ENCODE measurements around the gene SOX9.

SOX9 gene

DNA sequence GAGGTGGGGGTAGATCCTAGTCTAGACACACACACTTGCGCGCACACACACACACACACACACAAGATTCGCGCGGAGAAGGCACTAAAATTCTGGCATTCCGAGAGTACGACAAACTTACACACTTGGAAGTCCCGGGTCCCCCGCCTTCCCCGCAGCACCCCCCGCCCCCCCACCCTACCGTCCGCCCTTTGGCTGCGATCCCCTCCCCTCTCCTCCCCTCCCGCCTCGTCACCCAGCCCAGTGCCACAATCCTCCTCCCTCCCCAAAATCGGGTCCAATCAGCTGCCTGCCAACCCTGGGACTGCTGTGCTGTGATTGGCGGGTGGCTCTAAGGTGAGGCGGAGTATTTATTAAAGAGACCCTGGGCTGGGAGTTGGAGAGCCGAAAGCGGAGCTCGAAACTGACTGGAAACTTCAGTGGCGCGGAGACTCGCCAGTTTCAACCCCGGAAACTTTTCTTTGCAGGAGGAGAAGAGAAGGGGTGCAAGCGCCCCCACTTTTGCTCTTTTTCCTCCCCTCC lies at the start of gene SOX9:
Gene SOX9 (plus strand): TSS at position 379 of the 522 bp plus-strand sequence. CDS start 372 bp downstream, outside the sequence.
- peaks cover 6% of the 10 kb centered on the region for H3K9me3 Mint-ChIP-seq
- H3K36me3 Mint-ChIP-seq (ENCODE audit: low read depth): peaks cover 8% of the 10 kb centered on the region
- H3K4me3 Mint-ChIP-seq: no peak within 1 kb of the TSS
- no peak within 1 kb of the TSS for H3K27ac Mint-ChIP-seq
- peaks cover 74% of the 10 kb centered on the region for H3K27me3 Mint-ChIP-seq
- H3K4me1 Mint-ChIP-seq: peaks cover 15% of the 10 kb centered on the region
- ATAC-seq (no peak), DNase-seq (no peak)

DNA sequence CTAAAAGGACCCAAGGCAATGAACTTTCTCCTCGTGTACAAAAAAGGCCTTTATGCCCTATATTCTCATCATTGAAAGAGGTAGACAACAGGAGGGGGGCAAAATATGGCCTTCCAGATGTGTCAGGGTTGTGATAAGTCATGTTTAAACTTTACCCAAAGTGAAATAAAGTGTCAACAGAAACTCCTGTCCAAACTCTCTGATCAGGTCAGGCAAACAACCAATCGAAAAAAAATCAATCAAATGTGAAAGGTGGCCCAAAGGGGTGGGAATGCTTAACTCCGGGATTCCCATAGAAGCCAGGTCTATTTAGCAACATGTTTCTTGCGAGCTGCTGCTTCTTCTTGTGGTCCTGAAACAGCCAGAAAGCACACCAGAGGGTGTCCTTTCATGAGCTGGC lies 49.5 kb upstream of the SOX9 start:
- Mint-ChIP-seq H3K4me1 (no peaks in the 10 kb centered on the region), H3K27me3 (no peaks in the 10 kb centered on the region), H3K9me3 (peaks cover 2% of the 10 kb centered on the region), H3K36me3 (ENCODE audit: low read depth) (no peaks in the 10 kb centered on the region), H3K4me3 (no peak overlapping the region), H3K27ac (no peak overlapping the region)
- no peak for ATAC-seq
- no peak for DNase-seq

DNA sequence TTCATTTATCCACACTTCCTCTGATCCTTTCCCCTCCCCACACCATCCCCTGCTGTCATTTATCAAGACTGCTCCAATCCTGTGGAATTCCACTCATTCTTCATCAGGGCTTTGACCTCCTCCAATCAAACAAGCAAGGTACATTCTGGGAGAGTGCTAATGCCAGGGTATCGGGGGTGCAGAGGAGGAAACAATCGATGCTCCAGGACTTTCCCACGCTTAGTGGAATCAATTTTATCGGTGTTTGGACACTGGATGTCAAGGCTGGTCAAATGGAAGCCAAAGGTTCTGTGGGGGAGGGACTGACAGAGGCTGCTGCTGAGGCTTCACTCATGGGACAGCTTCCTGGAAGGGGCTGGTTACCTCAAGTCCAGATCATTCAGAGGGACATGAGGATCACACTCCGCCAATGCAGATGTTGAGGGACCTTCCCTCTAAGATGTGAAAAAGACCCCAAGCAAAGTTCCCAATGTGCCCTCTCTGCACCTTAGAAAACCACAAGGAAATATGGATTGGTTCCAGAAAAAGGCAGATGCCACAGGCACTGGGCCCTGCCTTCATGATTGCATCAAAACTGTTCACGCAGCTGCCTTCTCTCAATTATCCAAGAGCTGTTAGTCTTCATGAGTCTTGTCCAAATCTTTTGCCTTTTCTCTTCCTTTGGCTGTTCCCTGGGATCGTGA lies 44.7 kb upstream of the SOX9 start:
- ATAC-seq (no peak), DNase-seq (no peak)
- Mint-ChIP-seq H3K27me3 (no peaks in the 10 kb centered on the region), H3K27ac (no peak overlapping the region), H3K4me3 (no peak overlapping the region), H3K9me3 (peaks cover 13% of the 10 kb centered on the region), H3K4me1 (no peaks in the 10 kb centered on the region), H3K36me3 (ENCODE audit: low read depth) (no peaks in the 10 kb centered on the region)

DNA sequence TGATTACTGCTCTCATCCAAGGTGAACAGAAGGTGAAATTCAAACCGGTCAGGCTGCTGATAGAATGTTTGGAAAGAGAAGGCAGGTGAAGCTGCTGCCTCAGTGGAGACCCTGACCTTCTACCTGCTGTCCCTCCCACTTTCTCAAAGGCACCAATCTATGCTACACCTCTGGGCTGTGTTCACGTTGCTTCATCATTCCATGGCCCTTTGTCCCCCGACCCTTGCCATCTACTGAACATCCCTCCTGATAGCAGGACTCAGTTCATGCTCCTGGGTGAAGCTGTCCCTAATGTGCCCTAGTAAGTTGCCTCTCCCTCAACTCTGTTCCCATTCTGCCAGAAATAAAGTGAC lies 44.2 kb upstream of the SOX9 start:
- no peaks in the 10 kb centered on the region for H3K36me3 Mint-ChIP-seq (ENCODE audit: low read depth)
- no peak for ATAC-seq
- DNase-seq: no peak
- H3K4me1 Mint-ChIP-seq: no peaks in the 10 kb centered on the region
- H3K4me3 Mint-ChIP-seq: no peak overlapping the region
- no peaks in the 10 kb centered on the region for H3K27me3 Mint-ChIP-seq
- H3K9me3 Mint-ChIP-seq: peaks cover 13% of the 10 kb centered on the region
- no peak overlapping the region for H3K27ac Mint-ChIP-seq

DNA sequence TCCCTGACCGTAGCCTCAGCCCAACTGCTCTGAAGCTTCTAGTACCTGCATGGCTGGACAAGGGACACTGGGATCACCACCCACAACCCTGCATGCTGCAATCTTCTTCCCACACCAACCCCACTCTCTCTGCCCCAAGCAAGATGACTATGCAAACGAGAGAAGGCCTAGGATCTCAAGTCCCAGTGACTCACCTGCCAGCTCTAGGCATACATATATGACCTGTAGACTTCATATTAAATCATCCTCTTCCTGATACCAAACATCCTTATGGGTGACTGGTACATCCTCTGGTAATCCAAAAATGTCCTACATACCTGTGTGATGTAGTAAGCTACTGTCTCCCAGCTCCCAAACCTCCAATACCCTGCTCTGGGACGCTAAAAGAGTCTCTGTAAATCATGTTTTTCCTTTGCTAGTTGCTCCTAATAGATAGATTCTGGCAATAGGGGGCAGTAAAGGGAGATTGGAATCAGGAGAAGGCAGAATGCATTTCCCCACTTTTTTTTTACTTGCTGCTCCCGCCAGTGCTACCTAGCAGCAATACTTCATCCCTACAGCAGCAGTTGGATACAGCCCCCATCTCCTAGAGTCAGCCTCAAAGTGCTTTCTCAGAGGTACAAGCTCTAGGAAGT lies 43.4 kb upstream of the SOX9 start:
- Mint-ChIP-seq H3K27ac (no peak overlapping the region), H3K36me3 (ENCODE audit: low read depth) (no peaks in the 10 kb centered on the region), H3K4me3 (no peak overlapping the region), H3K9me3 (peaks cover 13% of the 10 kb centered on the region), H3K27me3 (no peaks in the 10 kb centered on the region), H3K4me1 (no peaks in the 10 kb centered on the region)
- DNase-seq (no peak), ATAC-seq (no peak)

DNA sequence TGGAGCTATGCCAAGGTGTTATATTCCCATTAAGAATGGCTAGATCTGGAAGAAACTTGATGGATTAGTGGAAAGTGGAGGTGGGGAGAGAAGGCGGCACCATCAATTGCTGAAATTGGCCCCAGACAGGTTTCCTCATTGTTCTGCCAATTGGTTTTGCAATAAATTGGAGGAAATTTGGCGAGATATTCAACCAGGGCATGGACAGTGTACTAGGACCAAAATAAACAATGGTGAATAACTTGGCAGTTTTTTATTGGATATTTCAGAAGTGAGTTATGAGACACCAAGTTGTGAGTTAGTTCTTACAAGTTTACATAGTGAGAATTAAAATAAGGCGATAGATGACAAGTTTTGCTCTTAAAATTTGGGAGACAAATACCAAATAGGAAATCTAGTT lies 41.1 kb upstream of the SOX9 start:
- ATAC-seq (no peak), DNase-seq (no peak)
- Mint-ChIP-seq H3K4me3 (no peak overlapping the region), H3K27ac (no peak overlapping the region), H3K9me3 (peaks cover 13% of the 10 kb centered on the region), H3K4me1 (no peaks in the 10 kb centered on the region), H3K27me3 (no peaks in the 10 kb centered on the region), H3K36me3 (ENCODE audit: low read depth) (no peaks in the 10 kb centered on the region)

DNA sequence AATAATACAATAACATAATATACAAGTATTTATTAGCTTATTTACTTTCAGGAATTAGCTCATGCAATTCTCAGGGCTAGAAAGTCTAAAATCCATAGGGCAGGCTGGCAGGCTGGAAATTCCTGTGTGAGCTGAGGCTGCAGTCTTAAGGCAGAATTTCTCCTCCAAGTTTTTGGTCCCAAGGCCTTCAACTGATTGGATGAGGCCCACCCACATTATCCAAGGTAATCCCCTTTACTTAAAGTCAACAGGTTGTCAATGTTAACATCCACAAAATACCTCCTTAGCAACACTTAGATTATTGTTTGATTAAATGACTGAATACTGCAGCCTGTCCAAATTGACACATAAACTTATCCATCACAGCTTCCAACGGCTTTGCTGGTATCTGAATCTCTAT lies 32.9 kb upstream of the SOX9 start:
- H3K9me3 Mint-ChIP-seq: no peaks in the 10 kb centered on the region
- H3K27ac Mint-ChIP-seq: no peak overlapping the region
- H3K36me3 Mint-ChIP-seq (ENCODE audit: low read depth): no peaks in the 10 kb centered on the region
- no peaks in the 10 kb centered on the region for H3K27me3 Mint-ChIP-seq
- no peak for ATAC-seq
- no peaks in the 10 kb centered on the region for H3K4me1 Mint-ChIP-seq
- no peak overlapping the region for H3K4me3 Mint-ChIP-seq
- DNase-seq: no peak

DNA sequence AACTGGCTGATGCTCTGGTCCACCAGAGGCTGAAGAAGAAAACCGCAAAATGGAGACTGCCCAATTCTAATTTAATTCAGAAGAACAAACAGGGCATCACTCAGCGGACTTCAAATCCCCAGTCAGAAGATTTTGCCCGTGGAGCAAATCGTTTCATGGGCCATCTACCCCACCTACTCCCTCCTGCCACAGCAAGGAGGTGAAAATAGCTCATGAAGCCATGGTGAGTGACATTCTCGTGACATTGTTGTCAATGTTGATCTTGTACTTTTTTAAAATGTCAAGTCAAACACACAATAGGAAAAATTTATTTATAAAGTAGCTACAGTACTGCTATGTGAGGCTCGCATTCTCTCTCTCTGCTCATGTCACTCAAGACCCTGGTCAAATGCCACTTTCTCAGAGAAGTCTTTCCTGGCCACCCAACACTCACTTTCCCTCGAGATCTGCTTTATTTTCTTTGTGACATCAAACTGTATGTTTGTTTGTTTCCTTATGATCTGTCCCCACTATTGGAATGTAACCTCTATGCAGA lies 31.3 kb upstream of the SOX9 start:
- no peak overlapping the region for H3K4me3 Mint-ChIP-seq
- H3K27ac Mint-ChIP-seq: no peak overlapping the region
- no peak for ATAC-seq

DNA sequence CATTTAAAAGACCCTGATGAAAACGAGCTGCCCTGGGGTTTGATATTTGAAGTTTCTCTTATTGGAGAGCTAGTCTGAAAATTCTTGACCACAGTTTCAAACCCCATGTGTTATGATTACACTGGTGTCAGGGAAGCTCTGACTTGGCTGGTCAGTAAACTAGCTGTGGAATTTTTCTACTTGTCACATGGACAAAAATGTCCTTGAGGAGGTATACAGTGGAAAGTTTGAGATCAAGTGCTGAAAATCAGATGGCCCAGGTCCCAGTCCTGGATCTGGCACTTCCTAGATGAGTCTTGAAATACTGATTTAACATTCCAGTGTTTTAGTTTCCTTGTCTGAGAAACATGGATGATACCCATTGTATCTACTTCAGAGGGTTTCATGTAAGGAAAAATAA lies 30.7 kb upstream of the SOX9 start:
- H3K9me3 Mint-ChIP-seq: no peaks in the 10 kb centered on the region
- no peak for ATAC-seq
- no peaks in the 10 kb centered on the region for H3K4me1 Mint-ChIP-seq

More for the DNA sequence above, 31.3 kb upstream of the SOX9 start:
- Mint-ChIP-seq H3K27me3 (no peaks in the 10 kb centered on the region), H3K9me3 (no peaks in the 10 kb centered on the region), H3K36me3 (ENCODE audit: low read depth) (no peaks in the 10 kb centered on the region), H3K4me1 (no peaks in the 10 kb centered on the region)
- DNase-seq: no peak

DNA sequence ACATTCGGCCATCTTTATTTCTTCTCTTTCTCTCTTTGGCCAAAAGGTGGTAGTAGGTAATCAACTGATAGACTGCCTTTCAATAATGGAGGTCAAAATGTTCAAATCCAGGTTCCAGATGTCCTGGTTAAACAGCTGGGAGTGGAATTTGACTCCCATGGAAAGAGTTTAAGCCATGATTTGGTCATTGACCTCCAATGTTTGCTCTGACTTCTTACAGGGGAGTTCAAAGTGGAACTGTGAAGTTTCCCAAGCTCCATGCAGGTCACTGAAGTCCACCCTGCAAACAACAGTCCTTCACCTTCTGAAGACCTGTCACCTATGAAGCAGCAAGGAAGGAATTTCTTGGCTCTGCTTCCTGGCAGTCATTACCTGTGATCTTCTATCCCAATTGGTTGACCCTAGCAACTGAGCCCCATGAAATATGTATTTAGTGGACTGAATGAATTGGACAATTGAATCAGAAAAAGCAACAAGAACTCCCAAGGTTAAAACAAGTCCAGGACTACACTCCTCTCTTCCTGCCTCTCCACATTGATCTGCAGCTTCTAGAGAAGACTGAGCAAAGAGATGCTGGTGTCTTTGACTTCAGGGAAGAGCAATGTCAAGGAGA lies 28.0 kb upstream of the SOX9 start:
- H3K27me3 Mint-ChIP-seq: no peaks in the 10 kb centered on the region
- no peak overlapping the region for H3K4me3 Mint-ChIP-seq
- H3K36me3 Mint-ChIP-seq (ENCODE audit: low read depth): no peaks in the 10 kb centered on the region
- H3K9me3 Mint-ChIP-seq: no peaks in the 10 kb centered on the region
- ATAC-seq (no peak), DNase-seq (no peak)
- no peak overlapping the region for H3K27ac Mint-ChIP-seq
- H3K4me1 Mint-ChIP-seq: no peaks in the 10 kb centered on the region

More for the DNA sequence above, 30.7 kb upstream of the SOX9 start:
- no peak overlapping the region for H3K27ac Mint-ChIP-seq
- no peak for DNase-seq
- no peaks in the 10 kb centered on the region for H3K36me3 Mint-ChIP-seq (ENCODE audit: low read depth)
- no peaks in the 10 kb centered on the region for H3K27me3 Mint-ChIP-seq
- H3K4me3 Mint-ChIP-seq: no peak overlapping the region

DNA sequence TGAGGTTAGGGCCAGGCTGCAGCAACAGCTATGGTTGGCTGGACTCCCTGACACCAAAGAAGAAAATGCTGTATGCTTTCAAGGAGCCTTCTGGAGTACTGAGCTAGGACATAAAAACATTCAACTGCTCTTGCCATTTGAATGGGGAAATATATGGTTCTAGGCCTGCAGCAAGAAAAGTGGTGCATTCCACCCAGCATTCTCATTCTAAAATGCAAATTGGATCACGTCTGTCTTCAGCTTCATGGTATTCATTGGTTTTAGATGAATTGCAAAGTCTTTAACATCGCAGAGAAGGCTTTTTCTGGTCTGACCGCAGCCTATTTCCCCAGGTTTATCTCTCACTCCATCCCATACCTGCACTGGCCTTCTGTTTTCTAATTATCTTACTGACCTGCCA lies 27.1 kb upstream of the SOX9 start:
- Mint-ChIP-seq H3K9me3 (peaks cover 5% of the 10 kb centered on the region), H3K36me3 (ENCODE audit: low read depth) (no peaks in the 10 kb centered on the region), H3K4me1 (no peaks in the 10 kb centered on the region), H3K27me3 (no peaks in the 10 kb centered on the region), H3K4me3 (no peak overlapping the region), H3K27ac (no peak overlapping the region)
- ATAC-seq (no peak), DNase-seq (no peak)

DNA sequence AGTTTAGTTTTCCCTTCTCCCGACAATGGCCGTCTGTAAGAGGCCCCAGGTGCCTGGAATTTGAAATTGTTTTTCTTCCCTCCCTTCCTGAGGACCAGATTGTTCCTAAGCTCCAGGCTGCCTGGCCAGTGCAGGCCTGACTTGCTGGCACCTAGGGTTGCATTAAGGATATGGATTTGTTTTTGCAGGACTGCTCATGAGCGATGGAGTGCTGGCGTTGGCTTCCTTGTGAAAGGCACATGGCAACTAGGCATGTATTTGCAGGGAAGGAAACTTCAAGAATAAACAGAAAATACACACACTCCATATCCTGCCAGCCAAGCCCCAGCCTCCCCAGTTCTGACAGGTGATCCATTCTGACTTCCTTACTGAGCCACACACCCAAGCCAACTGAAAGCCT lies 25.5 kb upstream of the SOX9 start:
- no peak overlapping the region for H3K4me3 Mint-ChIP-seq
- H3K9me3 Mint-ChIP-seq: peaks cover 5% of the 10 kb centered on the region
- no peaks in the 10 kb centered on the region for H3K27me3 Mint-ChIP-seq
- DNase-seq (no peak), ATAC-seq (no peak)
- H3K4me1 Mint-ChIP-seq: no peaks in the 10 kb centered on the region
- H3K36me3 Mint-ChIP-seq (ENCODE audit: low read depth): no peaks in the 10 kb centered on the region
- no peak overlapping the region for H3K27ac Mint-ChIP-seq

DNA sequence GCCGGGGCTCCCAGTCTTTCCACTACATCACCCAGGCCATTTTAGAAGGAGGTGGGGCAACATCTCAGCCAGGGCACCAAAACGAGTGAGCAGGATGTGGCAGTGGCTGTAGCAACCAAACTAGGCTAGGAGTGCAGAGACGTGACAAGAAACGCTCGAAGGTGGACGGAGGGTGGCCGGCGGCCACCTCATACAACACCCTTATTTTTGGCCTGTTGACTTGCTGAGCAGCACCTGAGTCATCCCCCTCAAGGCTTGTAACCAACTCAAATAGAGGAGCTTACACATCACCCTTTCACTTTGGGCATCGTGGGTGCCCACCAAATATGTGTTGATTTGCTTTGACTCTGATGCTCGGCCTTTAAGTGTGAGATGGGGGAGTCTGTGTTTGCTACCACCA lies 23.7 kb upstream of the SOX9 start:
- ATAC-seq: no peak
- DNase-seq: no peak
- H3K4me1 Mint-ChIP-seq: no peaks in the 10 kb centered on the region

DNA sequence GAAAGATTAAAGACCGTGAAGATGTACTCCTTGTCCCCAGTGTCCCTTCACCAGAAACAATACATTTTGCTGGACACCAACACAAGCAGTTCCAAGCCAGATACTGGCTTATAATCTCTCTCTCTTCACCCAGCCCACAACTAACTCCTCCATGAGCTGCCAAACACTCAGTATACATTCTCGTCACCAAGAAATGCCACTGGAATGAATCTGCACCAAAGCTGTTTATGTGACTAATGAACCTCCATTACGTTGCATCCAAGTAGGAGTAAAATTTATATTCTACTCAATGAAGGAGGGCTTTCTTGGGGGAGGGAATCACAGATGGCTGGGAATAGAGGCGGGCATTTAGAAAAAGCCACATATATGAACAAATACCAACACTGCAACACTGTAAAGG lies 20.9 kb upstream of the SOX9 start:
- H3K36me3 Mint-ChIP-seq (ENCODE audit: low read depth): no peaks in the 10 kb centered on the region
- peaks cover 5% of the 10 kb centered on the region for H3K9me3 Mint-ChIP-seq
- no peaks in the 10 kb centered on the region for H3K4me1 Mint-ChIP-seq
- H3K4me3 Mint-ChIP-seq: no peak overlapping the region
- H3K27ac Mint-ChIP-seq: no peak overlapping the region
- H3K27me3 Mint-ChIP-seq: no peaks in the 10 kb centered on the region
- DNase-seq (no peak), ATAC-seq (no peak)

More for the DNA sequence above, 23.7 kb upstream of the SOX9 start:
- Mint-ChIP-seq H3K27ac (no peak overlapping the region), H3K9me3 (peaks cover 5% of the 10 kb centered on the region), H3K27me3 (no peaks in the 10 kb centered on the region), H3K4me3 (no peak overlapping the region), H3K36me3 (ENCODE audit: low read depth) (no peaks in the 10 kb centered on the region)

DNA sequence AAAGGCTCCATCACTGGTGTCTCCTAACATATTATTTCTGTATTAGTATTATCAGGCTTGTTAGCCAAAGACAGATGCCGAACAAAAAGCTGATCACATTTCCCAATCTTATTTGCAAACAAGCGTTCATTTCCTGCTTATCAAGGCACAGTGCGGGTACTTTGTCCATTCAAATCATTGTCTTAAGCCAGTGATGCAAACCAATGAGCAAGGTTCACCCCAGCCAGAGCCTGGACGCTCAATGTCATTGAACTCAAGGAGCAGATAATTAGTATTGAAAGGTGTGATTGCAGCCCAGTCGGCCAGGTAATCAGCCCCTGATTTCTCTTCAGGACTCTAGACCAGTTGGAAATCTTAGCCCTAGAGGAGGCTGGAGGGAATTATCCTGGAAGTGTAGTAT lies 20.4 kb upstream of the SOX9 start:
- H3K36me3 Mint-ChIP-seq (ENCODE audit: low read depth): no peaks in the 10 kb centered on the region
- no peaks in the 10 kb centered on the region for H3K27me3 Mint-ChIP-seq
- DNase-seq (no peak), ATAC-seq (no peak)
- no peak overlapping the region for H3K27ac Mint-ChIP-seq
- H3K4me1 Mint-ChIP-seq: no peaks in the 10 kb centered on the region
- H3K9me3 Mint-ChIP-seq: peaks cover 5% of the 10 kb centered on the region
- H3K4me3 Mint-ChIP-seq: no peak overlapping the region
